ENCODE measurements around the gene EVI5.

DNA sequence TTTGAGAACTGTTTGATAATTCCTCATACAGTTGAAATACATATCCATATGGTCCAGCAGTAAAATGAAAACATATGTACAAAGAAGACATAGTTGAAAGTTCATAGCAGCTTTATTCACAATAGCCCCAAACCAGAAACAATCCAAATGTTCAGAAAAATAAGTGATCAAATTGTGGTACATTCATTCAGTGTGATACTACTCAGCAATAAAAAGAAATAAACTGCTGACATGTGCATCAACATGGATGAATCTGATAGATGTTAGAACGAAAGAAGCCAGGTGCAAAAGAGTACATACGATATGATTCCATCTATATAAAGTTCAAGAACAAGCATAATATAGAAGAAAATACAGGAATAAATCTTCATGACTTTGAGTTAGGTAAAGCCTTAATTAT, 77.2 kb downstream of the EVI5 start:
- TF ChIP-seq, protein P1, sequence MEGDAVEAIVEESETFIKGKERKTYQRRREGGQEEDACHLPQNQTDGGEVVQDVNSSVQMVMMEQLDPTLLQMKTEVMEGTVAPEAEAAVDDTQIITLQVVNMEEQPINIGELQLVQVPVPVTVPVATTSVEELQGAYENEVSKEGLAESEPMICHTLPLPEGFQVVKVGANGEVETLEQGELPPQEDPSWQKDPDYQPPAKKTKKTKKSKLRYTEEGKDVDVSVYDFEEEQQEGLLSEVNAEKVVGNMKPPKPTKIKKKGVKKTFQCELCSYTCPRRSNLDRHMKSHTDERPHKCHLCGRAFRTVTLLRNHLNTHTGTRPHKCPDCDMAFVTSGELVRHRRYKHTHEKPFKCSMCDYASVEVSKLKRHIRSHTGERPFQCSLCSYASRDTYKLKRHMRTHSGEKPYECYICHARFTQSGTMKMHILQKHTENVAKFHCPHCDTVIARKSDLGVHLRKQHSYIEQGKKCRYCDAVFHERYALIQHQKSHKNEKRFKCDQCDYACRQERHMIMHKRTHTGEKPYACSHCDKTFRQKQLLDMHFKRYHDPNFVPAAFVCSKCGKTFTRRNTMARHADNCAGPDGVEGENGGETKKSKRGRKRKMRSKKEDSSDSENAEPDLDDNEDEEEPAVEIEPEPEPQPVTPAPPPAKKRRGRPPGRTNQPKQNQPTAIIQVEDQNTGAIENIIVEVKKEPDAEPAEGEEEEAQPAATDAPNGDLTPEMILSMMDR (IDR thresholded peaks at IDR 0.05; ENCODE audit: low read depth, low read length, poor library complexity, severe bottlenecking), result no peak
- no peak for TF ChIP-seq EZH2phosphoT487 (IDR thresholded peaks at IDR 0.05; ENCODE audit: borderline replicate concordance, low read length)
